ENCODE results near the gene FOXP1.

DNA sequence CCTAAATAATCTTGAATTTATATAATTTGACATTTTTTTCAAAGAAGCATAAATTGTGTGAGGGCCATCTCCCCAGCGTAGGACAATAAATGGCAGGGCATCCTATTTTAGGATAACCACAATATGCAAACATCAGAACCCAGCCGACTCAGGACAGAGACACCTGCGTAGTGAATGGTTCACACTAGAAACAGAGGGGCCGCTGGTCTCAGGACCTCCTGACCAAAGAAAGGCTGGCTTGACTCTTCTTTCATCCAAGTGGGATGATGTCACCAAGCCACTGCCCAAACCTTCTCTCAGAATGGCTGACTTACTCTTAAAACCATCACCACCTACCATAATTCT, 162.1 kb downstream of the FOXP1 start:
- TF ChIP-seq, protein P1, sequence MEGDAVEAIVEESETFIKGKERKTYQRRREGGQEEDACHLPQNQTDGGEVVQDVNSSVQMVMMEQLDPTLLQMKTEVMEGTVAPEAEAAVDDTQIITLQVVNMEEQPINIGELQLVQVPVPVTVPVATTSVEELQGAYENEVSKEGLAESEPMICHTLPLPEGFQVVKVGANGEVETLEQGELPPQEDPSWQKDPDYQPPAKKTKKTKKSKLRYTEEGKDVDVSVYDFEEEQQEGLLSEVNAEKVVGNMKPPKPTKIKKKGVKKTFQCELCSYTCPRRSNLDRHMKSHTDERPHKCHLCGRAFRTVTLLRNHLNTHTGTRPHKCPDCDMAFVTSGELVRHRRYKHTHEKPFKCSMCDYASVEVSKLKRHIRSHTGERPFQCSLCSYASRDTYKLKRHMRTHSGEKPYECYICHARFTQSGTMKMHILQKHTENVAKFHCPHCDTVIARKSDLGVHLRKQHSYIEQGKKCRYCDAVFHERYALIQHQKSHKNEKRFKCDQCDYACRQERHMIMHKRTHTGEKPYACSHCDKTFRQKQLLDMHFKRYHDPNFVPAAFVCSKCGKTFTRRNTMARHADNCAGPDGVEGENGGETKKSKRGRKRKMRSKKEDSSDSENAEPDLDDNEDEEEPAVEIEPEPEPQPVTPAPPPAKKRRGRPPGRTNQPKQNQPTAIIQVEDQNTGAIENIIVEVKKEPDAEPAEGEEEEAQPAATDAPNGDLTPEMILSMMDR (conservative IDR thresholded peaks at IDR 0.05; ENCODE audit: low read depth, low read length): no peak
- no peak for TF ChIP-seq EZH2 (IDR thresholded peaks at IDR 0.05; ENCODE audit: borderline replicate concordance, low read depth, low read length, poor library complexity, severe bottlenecking)
